ENCODE results near the gene HTD2.
"Not testable (repeated sequence)": the region's sequence is repeated elsewhere in the genome, so short reads cannot be mapped to it uniquely, and the experiment has no call there.

HTD2 gene

DNA sequence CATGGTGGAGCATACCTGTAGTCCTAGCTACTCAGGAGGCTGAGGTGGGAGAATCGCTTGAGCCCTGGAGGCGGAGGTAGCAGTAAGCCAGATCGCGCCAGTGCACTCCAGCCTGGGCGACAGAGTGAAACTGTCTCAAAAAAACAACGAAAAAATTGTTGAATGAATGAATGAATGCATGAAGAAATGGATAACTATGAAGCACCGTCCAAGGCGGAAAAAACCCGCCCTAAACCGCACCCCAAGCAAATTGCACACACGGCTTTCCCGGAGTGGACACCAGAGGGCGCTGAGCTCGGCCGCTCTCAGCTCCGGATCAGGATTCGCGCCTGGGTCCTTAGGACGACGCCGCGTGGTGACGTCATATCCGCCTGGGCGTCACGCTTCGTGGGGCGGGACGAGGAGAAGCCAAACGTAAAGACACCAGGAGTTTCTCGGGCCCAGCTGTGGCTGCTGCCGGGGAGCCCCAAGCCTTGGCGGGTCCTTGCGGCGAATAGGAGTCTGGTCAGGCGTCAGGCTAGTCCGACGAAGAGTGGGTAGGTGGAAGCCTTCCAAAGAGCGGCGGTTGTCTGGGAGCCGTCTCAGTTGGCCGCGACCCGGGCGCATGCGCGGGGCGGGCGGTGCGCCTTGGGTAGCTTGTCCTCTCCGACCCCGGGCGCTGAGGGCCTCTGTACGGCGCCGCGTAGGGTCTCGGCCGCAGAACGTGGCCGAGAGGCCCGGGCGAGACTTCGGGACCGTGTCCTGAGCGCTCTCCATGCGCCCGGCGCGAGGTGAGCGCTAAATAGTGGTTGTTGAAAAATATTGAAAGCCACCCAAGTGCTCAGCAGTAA, at the start of gene HTD2, which contains the start of gene RPP14:
Gene HTD2, plus strand, starts transcription at position 639 of the 830 bp plus-strand sequence. CDS start 11,094 bp downstream, outside the sequence.
Gene RPP14, plus strand, starts transcription at position 364 of the 830 bp plus-strand sequence. CDS start 4,085 bp downstream, outside the sequence.
- DNase-seq (ENCODE audit: low read depth in 2 of 2), result peak; percentile 97 to 99

DNA sequence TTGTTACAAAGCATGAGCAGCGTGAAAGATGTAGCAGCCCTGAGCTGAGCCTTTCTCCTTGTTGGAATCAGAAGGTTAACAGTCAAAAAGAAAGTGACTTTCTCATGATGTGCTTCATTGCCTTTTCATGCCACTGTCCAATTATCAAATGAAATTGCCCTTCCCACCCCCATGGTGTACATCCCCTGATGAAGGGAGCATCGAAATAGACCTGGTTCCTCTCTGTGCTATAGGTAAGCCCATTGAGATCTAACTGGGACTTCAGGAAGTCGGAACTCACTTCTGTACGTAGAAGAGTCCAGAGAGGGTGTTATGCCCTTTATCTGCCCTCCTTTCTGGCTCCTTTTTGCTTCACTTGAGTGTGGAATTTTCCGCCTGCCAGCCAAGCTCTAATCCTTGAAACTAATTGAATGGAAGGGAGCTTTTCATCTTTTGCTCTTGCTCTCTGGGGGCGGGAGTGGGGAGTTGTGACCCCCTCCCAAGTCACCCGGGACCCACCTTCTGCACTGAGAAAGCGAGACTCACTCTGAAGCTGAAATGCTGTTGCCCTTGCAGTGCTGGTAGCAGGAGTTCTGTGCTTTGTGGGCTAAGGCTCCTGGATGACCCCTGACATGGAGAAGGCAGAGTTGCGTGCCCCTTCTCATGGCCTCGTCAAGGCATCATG, 47.8 kb upstream of the HTD2 start:
- no peak for DNase-seq (ENCODE audit: low read depth in 2 of 2)

DNA sequence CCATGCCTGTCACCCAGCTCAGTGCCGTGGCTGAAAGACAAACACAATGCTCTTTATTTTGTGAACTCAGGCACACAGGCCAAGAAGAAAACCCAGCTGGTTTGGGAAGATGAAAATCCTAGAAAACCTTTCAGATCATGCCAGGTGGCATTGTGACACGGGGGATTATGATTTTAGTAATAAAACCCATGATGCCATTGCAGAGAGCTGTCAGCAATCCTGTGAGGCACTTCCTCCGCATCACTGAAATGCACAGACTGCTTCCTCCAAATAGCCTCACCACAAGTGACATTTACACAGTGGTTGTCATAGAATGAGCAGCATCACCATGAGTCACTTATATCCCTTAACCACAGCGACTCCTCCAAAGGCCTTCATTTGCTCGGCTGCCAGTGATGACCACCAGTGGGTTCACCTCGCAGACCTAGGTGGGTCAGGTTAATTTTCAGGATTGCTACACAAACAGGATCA, 46.0 kb upstream of the HTD2 start:
- DNase-seq (ENCODE audit: low read depth in 2 of 2), result no peak

DNA sequence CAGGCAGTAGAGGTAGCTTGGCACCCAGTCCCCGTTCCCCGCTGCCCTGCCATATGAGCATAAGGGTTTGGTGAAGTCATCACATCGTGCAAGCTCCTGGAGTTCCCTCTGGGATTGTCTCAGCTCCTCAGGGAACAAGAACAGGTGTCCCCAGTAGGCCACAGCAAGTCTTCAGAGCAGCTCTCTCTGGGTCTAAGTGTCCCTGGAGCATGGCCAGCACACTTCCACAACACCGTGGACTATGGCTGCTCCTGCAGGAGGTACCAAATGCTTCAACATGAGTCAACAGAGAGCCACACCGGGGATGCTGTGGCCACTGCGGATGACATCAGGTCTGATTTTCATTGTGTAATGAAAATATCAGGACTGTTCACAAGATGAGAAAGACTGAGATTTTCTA, 45.6 kb upstream of the HTD2 start:
- no peak for DNase-seq (ENCODE audit: low read depth in 2 of 2)

DNA sequence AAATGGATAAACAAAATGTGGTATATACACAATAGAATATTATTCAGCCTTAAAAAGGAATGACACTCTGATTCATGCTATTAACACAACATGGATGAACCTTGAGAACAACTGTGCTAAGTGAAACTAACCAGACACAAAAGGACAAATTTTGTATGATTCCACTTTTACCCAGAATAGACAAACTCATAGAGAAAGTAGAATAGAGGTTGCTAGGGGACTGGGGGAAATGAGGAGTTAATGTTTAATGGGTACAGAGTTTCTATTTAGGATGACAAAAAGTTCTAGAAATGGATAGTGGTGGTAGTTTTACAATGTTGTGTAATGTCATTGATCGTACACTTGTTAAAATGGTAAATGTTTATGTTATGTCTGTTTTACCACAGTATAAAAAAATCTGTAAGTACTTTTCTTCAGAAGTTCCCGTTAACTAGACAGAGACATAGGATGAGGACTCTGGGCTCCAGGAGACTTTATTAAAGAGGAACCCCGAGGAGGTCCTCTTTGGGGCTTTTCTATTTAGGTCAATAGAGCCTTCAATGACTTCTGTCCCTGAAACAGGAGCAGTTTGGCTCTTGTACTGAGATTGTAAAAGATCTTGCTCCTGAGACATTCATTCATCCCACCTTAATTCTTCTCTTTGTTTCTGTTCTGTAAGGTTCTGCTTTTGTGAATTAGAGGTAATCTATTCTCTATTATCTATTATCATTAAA, 44.2 kb upstream of the HTD2 start:
- no peak for DNase-seq (ENCODE audit: low read depth in 2 of 2)

DNA sequence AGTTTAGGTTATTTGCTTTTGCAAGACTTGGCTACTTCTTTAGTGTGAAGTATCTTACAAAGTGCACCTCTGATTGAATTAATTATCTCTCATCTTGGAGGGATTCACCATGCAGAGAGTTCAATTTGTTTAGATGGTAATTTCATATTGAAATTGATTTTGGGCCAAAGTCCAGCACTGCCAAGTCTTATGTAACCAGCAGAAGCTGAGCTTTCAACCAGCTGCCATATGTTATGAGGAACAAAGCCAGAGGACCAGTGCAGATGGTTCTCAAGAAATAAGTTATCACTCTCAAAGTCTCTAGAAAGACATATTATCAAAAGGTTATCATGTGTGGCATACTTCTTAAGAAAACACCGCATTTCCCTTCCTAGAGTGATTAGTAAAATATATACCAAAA, 39.7 kb upstream of the HTD2 start:
- no peak for DNase-seq (ENCODE audit: low read depth in 2 of 2)

DNA sequence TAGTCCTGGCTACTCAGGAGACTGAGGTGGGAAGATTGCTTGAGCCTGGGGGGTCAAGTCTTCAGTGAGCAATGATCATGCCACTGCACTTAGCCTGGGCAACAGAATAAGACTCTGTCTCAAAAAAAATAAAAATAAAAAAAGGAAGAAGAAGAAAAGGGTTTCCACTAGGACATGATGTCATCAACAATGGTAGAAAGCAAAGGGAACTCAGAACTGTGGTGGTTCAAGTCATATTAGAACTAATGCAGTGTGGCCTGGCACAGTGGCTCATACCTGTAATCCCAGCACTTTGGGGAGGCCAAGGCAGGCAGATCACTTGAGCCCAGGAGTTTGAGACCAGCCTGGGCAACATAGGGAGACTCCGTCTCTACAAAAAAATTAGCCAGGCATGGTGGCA, 38.8 kb upstream of the HTD2 start:
- not testable (repeated sequence) for DNase-seq (ENCODE audit: low read depth in 2 of 2)

DNA sequence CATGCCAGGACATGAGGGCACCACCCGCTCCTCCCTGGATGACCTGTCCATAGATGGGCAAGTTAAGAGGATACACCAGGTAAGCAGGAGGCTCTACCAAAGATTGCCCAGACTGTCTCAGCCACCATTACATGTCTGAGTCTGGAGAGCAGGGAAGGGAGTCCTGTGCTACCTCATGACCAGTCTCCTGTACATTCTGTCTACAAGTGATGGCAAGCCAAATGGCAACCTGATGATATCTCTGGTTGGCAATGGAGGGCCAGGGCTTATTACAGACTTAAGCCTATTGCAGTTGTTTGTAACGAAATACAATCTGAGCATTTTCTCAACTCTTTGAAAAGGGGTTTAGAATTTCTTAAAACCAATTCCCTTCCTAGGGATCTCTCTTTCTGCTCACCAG, 37.0 kb upstream of the HTD2 start:
- no peak for DNase-seq (ENCODE audit: low read depth in 2 of 2)

DNA sequence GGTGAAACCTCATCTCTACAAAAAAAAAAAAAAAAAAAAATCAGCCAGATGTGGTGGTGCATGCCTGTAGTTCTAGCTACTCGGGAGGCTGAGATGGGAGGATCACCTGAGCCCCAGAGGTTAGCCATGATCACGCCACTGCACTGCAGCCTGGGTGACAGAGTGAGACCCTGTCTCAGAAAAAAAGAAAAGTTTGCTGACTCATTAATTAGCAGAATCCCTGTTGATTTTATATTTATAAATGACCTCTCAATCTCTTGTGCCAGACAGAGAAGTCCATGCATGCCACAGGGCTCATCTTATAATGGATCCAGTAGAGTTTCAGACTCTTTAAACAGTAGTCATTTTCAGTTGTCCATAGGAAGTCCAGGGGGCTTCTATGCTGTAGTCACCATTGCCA, 35.8 kb upstream of the HTD2 start:
- no peak for DNase-seq (ENCODE audit: low read depth in 2 of 2)

DNA sequence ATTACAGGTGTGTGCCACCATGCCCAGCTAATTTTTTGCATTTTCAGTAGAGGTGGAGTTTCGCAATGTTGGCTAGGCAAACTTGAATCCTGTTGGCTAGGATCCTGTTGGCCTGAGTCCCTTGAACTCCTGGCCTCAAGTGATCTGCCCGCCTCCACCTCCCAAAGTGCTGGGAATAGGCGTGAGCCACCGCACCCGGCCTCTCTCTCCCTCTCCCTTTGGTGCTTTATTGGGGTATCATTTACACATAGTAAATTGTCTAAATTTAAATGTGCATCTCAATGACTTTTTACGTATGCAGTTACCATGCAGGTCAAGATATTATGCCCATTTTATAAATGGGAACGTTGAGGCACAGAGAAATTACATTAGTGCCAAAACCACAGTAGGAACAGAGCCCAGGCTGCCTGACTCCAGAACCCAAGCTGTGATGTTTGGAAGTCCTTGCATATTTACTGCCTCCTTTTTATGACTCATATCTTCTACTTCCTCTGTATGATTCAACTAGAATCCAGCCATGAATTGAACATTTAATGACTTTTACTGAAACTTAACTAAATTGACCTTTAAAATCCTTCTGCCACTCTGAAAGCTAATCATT, 34.3 kb upstream of the HTD2 start:
- no peak for DNase-seq (ENCODE audit: low read depth in 2 of 2)

DNA sequence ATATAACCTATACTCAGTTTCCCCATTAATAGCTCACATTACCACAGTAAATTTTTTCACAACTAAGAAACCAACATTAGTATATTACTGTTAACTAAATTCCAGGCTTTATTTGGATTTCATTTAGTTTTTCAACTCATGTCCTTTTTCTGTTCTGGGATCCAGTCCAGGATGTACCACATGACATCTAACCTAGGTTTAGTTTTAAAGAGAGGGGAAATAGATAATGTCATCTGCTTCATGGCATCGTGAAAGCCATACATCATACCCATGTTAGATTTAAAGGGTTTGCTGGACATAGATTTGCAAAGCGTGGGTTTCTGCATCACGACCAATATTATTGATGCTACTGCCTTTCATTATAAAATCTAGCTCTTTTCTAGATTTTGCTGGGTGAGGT, 33.4 kb upstream of the HTD2 start:
- DNase-seq (ENCODE audit: low read depth in 2 of 2), result no peak

DNA sequence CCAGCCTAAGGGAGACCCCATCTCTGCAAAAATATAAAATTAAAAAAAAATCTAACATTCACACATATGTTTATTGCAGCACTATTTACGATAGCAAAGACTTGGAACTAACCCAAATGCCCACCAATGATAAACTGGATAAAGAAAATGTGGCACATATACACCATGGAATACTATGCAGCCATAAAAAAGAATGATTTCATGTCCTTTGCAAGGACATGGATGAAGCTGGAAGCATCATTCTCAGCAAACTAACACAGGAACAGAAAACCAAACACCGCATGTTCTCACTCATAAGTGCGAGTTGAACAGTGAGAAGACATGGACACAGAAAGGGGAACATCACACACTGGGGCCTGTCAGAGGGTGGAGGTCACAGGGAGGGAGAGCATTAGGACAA, 33.0 kb upstream of the HTD2 start:
- not testable (repeated sequence) for DNase-seq (ENCODE audit: low read depth in 2 of 2)

DNA sequence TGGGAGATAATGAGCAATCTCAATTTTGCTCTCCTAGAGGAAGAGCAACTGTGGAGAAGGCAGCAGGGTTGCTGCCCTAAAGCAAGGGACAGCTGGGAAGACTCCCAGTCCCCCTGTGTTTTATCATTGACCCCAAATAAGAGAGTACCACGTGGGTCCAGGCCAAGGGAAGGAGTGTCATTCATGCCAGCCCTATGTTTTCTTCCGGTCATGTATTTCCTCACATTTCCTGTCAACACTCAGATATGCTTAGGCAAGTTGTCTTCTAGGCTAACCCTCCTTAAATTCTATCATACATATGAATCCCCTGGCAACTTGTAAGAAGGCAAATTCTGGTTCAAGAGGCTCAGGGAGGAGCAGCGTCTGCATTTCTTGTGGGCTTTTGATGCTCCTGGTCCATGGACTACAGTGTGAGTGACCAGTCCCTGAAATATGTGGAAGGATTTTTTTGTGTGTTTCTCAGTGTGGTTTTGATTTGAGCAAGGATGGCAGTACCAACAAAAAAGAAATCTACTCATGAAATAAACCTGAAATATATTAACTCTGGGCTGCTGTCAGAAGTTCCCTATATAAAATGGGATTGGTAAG, 32.2 kb upstream of the HTD2 start:
- no peak for DNase-seq (ENCODE audit: low read depth in 2 of 2)

DNA sequence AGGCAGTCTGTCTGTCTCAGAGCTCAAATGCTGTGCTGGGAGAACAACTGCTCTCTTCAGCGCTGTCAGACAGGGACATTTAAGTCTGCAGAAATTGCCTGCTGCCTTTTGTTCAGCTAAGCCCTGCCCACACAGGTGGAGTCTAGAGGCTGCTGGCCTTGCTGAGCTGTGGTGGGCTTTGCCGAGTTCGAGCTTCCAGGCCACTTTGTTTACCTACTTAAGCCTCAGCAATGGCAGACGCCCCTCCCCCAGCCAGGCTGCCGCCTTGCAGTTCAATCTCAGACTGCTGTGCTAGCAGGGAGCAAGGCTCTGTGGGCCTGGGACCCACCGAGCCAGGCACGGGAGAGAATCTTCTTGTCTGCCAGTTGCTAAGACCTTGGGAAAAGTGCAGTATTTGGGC, 25.3 kb upstream of the HTD2 start:
- DNase-seq (ENCODE audit: low read depth in 2 of 2), result no peak

DNA sequence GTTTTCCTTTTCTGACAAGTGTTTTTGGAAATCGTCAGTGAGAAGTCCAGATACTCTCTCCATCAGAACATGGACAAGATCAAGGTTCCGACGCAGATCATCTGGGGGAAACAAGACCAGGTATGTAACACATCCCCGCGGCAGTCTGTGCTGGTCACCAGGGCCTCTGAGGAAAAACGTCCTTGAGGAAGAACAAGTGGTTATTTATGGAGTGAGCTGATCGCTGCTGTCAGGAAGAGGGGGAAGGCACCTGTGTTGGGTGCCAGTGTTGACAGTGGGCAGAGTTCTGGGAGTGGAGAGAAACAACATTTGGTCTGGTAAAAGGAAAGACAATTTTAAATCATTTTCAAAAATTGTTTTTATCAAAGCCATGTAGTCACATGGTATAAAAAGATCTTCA, 21.0 kb upstream of the HTD2 start:
- no peak for DNase-seq (ENCODE audit: low read depth in 2 of 2)

DNA sequence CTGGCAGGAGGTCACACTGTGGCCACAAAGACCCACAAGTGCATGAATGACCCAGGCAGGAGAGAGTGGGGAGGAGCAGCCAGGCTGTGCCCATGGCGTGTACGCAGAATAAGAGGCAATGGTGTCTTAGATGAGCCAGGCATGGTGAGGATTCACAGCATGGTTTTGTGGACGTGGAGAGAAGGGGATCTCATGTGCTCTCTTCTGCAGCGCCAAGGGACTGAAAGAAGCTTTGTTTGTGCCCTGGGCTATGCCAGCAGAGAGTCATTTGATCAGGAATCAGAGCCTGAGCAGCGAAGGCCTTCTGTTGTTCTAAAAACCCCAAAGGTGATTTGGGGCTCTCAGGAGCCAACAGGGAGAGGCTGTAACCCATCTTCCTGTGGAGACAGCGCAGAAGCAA, 19.0 kb upstream of the HTD2 start:
- no peak for DNase-seq (ENCODE audit: low read depth in 2 of 2)

DNA sequence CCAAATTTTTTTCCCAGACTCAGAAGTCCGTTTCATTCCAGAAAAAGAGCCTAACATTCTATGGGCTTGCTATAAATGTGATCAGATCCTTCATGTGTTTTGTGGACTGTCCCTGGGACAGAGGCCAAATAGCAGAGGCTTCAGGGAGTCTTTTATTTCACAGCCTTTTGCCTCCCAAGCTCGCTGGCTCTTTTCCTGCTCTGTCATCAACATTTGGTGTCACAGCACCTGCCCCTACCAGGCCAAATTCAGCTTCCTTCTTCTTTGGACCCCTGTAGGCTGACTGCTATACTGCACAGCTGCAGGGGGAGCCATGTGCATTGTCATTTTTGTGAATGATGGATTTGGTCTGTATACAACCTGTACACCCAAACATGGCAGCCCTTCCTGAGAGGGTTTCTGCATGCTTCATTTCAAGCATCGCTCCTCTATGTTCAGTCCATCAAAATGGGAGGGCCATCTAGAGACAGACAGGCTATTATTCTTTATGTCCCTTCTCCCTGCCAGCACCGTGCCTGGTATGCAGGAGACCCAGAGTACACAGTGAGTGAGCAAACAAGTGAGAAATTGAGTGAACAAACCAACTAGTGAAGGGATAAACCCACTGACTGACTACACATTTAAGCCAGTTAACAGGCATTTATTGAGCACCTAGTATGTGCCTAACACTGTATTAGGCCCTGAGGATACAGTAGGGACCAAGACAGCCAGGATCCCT, 18.1 kb upstream of the HTD2 start:
- DNase-seq (ENCODE audit: low read depth in 2 of 2), result no peak

DNA sequence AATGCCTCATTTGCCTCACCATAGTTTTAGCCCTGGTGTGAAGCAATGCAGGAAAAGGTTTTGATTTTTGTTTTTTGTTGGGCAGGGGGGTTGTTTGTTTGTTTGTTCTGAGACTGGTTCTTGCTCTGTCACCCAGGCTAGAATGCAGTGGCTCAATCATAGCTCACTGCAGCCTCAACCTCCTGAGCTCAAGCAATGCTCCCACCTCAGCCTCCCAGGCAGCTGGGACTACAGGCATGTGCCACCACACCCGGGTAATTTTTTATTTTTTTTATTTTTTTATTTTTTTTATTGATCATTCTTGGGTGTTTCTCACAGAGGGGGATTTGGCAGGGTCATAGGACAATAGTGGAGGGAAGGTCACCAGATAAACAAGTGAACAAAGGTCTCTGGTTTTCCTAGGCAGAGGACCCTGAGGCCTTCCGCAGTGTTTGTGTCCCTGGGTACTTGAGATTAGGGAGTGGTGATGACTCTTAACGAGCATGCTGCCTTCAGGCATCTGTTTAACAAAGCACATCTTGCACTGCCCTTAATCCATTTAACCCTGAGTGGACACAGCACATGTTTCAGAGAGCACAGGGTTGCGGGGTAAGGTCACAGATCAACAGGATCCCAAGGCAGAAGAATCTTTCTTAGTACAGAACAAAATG, 17.2 kb upstream of the HTD2 start:
- not testable (repeated sequence) for DNase-seq (ENCODE audit: low read depth in 2 of 2)

DNA sequence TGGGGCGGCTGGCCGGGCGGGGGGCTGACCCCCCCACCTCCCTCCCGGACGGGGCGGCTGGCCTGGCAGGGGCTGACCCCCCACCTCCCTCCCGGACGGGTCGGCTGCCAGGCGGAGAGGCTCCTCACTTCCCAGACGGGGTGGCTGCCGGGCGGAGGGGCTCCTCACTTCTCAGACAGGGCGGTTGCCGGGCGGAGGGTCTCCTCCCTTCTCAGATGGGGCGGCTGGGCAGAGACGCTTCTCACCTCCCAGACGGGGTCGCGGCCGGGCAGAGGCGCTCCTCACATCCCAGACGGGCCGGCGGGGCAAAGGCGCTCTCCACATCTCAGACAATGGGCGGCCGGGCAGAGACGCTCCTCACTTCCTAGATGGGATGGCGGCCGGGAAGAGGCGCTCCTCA, 15.9 kb upstream of the HTD2 start:
- DNase-seq (ENCODE audit: low read depth in 2 of 2), result not testable (repeated sequence)

DNA sequence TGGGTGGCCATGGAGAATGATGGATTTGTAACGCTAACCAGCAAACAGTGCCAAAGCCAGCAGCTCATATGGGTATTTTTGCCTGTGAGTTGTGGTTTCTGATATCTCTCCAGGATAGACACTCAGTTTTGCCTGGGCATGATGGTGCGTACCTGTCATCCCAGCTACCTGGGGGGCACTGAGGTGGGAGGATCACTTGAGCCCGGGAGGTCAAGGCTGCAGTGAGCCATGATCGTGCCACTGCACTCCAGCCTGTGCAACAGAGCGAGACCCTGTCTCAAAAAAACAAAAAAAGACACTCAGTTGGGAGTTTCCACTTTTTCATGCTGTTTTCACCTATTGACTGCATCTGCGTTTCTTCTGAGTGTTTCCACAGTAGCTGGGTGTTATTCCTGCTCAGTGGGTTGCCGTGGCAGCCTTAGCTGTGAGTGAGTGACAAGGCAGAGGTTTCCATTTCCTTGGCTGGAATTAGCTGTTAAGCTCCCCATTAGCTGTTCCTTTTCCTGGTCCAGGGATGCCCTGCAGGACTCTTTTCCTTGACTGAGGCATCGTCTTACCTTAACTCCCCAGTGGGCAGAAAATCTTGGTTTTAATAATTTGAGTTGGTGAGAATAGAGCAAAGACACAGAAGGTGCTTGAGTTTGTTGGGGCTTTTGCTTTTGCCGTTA, 14.5 kb upstream of the HTD2 start:
- no peak for DNase-seq (ENCODE audit: low read depth in 2 of 2)

All from stimulated activated CD8-positive, alpha-beta memory T cell treated with anti-CD3 and anti-CD28 coated beads, Interleukin-7, amount 100 ng/mL, for 1 hour (primary cell).